ENCODE data around the gene LIX1L. TPM values are rescaled to one million over a fixed set of nuclear protein-coding genes. Genes with fewer than 3 reads are reported as not detected.

Gene LIX1L
- total and polyA plus RNA-seq, 2 of the 4 experiments (the other 2 are of a cell fraction), result 14.7 to 28.8 TPM

DNA sequence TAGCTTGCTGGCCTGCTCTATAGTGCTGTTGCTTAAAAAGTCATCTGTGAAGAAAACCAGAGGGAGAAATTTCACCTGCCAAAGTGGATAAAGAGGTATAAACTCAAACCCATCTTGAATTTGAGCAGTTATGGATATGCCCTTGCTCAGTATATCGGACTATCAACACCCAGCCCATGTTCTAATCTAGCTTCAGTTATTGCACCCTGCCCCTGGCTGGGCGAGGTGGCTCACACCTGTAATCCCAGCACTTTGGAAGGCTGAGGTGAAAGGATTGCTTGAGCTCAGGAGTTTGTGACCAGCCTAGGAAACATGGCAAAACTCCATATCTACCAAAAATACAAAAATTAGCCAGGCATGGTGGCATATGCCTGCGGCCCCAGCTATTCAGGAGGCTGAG is 13.3 kb downstream of the LIX1L start:
- H2BK15ac ChIP-seq (ENCODE audit: low read depth, low read length), result no peak overlapping the region
- no TSS peak for BruUV-seq (replicated peaks)
- POLR2A ChIA-PET (ENCODE audit: unreplicated experiment), result no interaction called here
- H3K27me3 ChIP-seq (ENCODE audit: control insufficient read depth, insufficient read depth, low read length), result no peaks in the 10 kb centered on the region
- H3K9me3 ChIP-seq (ENCODE audit: control insufficient read depth, insufficient read depth, low read length), result no peaks in the 10 kb centered on the region
- peaks cover 31 to 37% of the 10 kb centered on the region in 2 experiments for H3K79me1 ChIP-seq (ENCODE audit: low read depth in 1 of 2, low read length in 2 of 2)
- CTCF ChIA-PET, result no interaction called here
- no peak overlapping the region for H2BK5ac ChIP-seq (ENCODE audit: low read depth, low read length, poor library complexity, severe bottlenecking)
- no peaks in the 10 kb centered on the region for H3K4me1 ChIP-seq (ENCODE audit: control insufficient read depth, insufficient read depth, low read length)
- H2AK5ac ChIP-seq (ENCODE audit: low read depth, low read length), result no peak overlapping the region
- H3K27ac ChIP-seq (ENCODE audit: insufficient read depth, low read length), result no peak overlapping the region
- no peak overlapping the region for H3K18ac ChIP-seq (ENCODE audit: low read depth, low read length)
- H4K91ac ChIP-seq (ENCODE audit: insufficient read depth, low read depth, low read length), result no peak overlapping the region
- no peak overlapping the region for H3K23ac ChIP-seq (ENCODE audit: low read depth, low read length)
- H3K4me2 ChIP-seq (ENCODE audit: low read depth, low read length), result no peak overlapping the region
- no peak overlapping the region for H2BK20ac ChIP-seq (ENCODE audit: low read depth, low read length)
- DNase-seq, result no peak
- no peak overlapping the region for H3K56ac ChIP-seq (ENCODE audit: extremely low read depth, insufficient read depth, low read length)
- ATAC-seq (ENCODE audit: low read depth), result no peak
- no peak overlapping the region for H2AK9ac ChIP-seq (replicated peaks; ENCODE audit: low read depth, low read length, poor library complexity)
- dilution Hi-C loops (cut with HindIII; ENCODE audit: low sequenced_read_pairs, unreplicated experiment), result no loop called here
- H4K8ac ChIP-seq (ENCODE audit: low read depth in 2 of 2, low read length in 2 of 2), result no peak overlapping the region
- H3K36me3 ChIP-seq (ENCODE audit: control insufficient read depth, insufficient read depth, low read length), result peaks cover 16% of the 10 kb centered on the region
- H4K5ac ChIP-seq (ENCODE audit: low read depth, low read length), result no peak overlapping the region
- TF ChIP-seq MAFK (IDR thresholded peaks at IDR 0.05; ENCODE audit: low read depth, low read length) (no peak), ELK1 (IDR thresholded peaks at IDR 0.05; ENCODE audit: borderline replicate concordance, low read depth, low read length) (no peak), POLR2A (IDR thresholded peaks at IDR 0.05; ENCODE audit: low read depth, low read length) (no peak), USF2 (IDR thresholded peaks at IDR 0.05; ENCODE audit: low read depth, low read length) (no peak), CEBPB (IDR thresholded peaks at IDR 0.05; ENCODE audit: low read depth, low read length) (no peak)
- H3K9me1 ChIP-seq (ENCODE audit: insufficient read depth, low read length), result peaks cover 3% of the 10 kb centered on the region; the same call in 1 of the 2 replicates
- no peak overlapping the region for H3K4ac ChIP-seq (ENCODE audit: low read depth, low read length)
- H3K14ac ChIP-seq (replicated peaks; ENCODE audit: low read depth, low read length), result no peak overlapping the region
- no peak overlapping the region for H2AFZ ChIP-seq (replicated peaks; ENCODE audit: low read length, poor library complexity)
- WGBS, 2 experiments (ENCODE audit: extremely low coverage in 2 of 2, insufficient read length in 1 of 2), result no CpG with 5 or more reads among the region's 3 CpGs
- H4K20me1 ChIP-seq (ENCODE audit: insufficient read depth, low read length), result peaks cover 5% of the 10 kb centered on the region; the same call in 1 of the 2 replicates
- H3K9ac ChIP-seq (ENCODE audit: low read depth, low read length), result no peak overlapping the region
- H2BK120ac ChIP-seq (ENCODE audit: low read depth, low read length), result no peak overlapping the region
- in situ Hi-C loops (cut with MboI; ENCODE audit: low sequenced_read_pairs), result no loop called here
- intact Hi-C loops (cut with micrococcal nuclease), result no loop called here
- no peak overlapping the region for H3K4me3 ChIP-seq (ENCODE audit: insufficient read depth, low read depth, low read length)

Data from IMR-90 (cell line).